ENCODE measurements around the gene COPG2. TPM values are rescaled to one million over a fixed set of nuclear protein-coding genes. Genes with fewer than 3 reads are reported as not detected.
"Not testable (repeated sequence)": the region's sequence is repeated elsewhere in the genome, so short reads cannot be mapped to it uniquely, and the experiment has no call there.

The COPG2 gene
- total RNA-seq, 1 donor = 47.9 TPM

DNA sequence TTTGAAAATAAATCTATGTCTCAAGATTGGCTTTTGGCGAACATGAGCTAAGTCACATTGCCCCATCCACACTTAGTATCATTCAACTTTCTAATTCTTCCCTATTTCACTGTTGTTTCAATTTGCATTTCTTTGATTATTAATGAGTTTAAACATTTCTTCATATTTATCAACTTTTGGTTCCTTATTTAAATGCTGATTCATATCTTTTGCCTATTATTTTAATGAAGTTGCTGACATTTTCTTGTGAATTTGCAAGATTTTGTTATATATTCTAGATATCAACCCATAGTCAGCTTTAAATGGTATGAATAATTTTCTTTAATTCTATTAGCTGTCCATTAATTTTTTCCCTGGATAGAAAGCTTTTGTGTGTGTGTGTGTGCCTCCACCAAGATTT is 32.2 kb upstream of the COPG2 start:
- DNase-seq (ENCODE audit: low read depth) = no peak
- TF ChIP-seq, protein P1, sequence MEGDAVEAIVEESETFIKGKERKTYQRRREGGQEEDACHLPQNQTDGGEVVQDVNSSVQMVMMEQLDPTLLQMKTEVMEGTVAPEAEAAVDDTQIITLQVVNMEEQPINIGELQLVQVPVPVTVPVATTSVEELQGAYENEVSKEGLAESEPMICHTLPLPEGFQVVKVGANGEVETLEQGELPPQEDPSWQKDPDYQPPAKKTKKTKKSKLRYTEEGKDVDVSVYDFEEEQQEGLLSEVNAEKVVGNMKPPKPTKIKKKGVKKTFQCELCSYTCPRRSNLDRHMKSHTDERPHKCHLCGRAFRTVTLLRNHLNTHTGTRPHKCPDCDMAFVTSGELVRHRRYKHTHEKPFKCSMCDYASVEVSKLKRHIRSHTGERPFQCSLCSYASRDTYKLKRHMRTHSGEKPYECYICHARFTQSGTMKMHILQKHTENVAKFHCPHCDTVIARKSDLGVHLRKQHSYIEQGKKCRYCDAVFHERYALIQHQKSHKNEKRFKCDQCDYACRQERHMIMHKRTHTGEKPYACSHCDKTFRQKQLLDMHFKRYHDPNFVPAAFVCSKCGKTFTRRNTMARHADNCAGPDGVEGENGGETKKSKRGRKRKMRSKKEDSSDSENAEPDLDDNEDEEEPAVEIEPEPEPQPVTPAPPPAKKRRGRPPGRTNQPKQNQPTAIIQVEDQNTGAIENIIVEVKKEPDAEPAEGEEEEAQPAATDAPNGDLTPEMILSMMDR (IDR thresholded peaks at IDR 0.05; ENCODE audit: insufficient read depth, low read depth, low read length) = no peak
- no peak overlapping the region for H3K4me3 ChIP-seq (ENCODE audit: low read depth, low read length)

DNA sequence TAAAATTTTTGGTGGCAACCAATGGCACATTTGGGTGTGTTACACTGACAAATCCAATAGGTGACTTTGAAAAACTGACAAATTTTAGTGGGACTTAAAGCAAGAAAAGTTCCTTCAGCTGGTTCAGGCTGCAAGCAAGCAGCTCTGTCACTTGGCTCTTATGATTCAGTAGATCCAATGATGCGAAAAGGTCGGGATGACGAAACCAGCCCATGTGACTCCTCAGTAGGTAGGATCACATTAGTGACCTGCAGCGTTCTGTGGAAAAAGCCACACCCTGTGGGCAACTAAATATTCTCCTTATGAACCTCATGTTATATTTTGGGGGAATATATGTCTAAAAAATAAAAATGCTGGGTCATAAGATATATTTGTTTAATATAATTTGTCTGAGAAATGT is 31.1 kb upstream of the COPG2 start:
- TF ChIP-seq, protein P1 (IDR thresholded peaks at IDR 0.05; ENCODE audit: insufficient read depth, low read depth, low read length) = no peak
- H3K4me3 ChIP-seq (ENCODE audit: low read depth, low read length) = no peak overlapping the region

DNA sequence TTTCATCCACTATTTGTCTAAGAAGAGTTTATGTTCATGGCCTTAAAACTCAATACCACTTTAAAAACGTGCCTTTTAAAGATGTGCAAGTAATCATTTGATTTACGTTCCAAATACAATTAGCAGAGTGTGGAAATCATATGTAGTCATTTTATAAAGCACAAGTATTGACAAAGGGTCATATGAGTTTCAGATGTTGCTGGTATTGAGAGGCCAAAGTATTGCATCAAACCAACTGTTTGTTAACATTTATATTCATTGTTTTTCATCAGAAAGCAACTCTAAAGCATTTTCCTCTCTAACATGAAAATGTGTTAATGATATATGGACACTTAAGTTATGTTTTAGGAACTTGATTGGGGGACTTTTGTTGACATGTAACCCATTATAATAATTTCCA is 29.3 kb upstream of the COPG2 start:
- TF ChIP-seq, protein P1 (IDR thresholded peaks at IDR 0.05; ENCODE audit: insufficient read depth, low read depth, low read length) = no peak
- DNase-seq (ENCODE audit: low read depth) = no peak
- H3K4me3 ChIP-seq (ENCODE audit: low read depth, low read length) = no peak overlapping the region

More for the DNA sequence above, 31.1 kb upstream of the COPG2 start:
- DNase-seq (ENCODE audit: low read depth) = no peak

DNA sequence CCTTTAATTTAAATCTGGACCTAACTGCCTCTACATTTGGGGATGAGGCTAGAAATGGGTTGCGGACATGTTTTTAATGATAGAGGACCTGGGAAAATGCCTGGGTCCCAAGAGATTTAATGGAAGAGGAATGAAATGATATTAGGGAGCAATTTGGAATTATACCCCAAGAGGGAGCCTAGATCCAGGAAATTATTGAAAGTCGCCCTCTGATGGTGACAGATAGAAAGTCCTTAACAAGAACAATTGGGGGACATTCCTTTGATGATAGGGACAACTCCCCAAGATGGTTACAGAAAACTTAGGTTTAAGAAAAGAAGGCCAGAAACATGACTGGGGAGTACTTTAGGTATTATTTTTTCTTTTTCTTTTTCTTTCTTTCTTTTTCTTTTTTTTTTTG is 27.3 kb upstream of the COPG2 start:
- peak; percentile 54 for DNase-seq (ENCODE audit: low read depth)
- no peak overlapping the region for H3K4me3 ChIP-seq (ENCODE audit: low read depth, low read length)
- TF ChIP-seq, protein P1 (IDR thresholded peaks at IDR 0.05; ENCODE audit: insufficient read depth, low read depth, low read length) = peak; percentile 61

DNA sequence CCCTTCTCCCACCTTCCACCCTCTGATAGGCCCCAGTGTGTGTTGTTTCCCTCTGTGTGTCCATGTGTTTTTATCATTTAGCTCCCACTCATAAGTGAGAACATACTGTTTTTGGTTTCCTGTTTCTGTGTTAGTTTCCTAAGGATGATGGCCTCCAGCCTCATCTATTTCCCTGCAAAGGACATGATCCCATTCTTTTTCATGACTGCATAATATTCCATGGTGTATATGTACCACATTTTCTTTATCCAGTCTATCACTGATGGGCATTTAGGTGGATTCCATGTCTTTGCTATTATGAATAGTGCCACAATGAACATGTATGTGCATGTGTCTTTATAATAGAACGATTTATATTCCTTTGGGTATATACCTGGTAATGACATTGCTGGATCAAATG is 23.8 kb upstream of the COPG2 start:
- not testable (repeated sequence) for DNase-seq (ENCODE audit: low read depth); H3K4me3 ChIP-seq (ENCODE audit: low read depth, low read length)

DNA sequence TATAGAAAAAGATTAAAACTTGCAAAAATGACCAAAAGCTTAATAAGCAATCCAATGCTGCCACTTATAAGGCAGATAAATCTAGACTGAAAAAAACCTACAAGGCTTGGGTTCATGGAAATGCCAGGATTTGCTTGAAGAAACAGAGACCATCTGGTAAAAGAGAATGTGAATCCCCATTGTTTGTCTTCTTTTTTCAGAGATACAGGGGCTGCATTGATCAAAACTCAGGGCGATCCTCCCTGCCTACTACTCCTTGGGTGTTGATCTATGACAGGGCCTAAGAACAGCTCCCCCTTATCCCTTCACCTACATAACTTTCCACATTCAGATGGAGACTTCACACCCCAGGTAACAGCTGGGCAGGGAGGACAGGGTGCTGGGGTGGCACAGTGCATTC is 21.1 kb upstream of the COPG2 start:
- H3K4me3 ChIP-seq (ENCODE audit: low read depth, low read length) = no peak overlapping the region
- no peak for DNase-seq (ENCODE audit: low read depth)
- TF ChIP-seq, protein P1 (IDR thresholded peaks at IDR 0.05; ENCODE audit: insufficient read depth, low read depth, low read length) = no peak

DNA sequence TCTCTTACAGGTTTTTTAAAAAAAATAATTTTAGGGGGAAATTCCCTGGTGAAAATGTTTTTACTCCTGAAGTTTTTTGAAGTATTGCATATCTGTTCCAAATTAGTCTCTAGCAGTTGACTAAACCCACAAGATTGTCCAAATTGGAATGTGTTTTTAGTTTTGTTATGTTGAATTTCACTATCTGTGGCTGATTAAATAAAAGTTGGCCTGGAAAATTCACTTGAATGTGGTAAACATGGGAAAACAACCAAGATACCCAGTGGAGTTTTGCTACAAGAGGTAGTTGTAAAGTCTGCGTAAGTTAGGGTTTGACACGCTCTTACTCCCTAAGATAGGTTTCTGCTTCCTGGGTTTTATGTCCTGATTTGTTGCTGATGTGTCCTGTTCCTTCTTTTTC is 14.5 kb upstream of the COPG2 start:
- no peak overlapping the region for H3K4me3 ChIP-seq (ENCODE audit: low read depth, low read length)
- TF ChIP-seq, protein P1 (IDR thresholded peaks at IDR 0.05; ENCODE audit: insufficient read depth, low read depth, low read length) = no peak
- no peak for DNase-seq (ENCODE audit: low read depth)
